ENCODE measurements around the gene KLHDC7A. TPM values are rescaled to one million over a fixed set of nuclear protein-coding genes. Genes with fewer than 3 reads are reported as not detected.

KLHDC7A gene
- total RNA-seq, 2 donors from 2014 or later = 4.4 to 7.2 TPM

- Histone ChIP-seq H3K4me3 (ENCODE audit: low read length) (no peak overlapping the region), H3K27ac (ENCODE audit: low read depth, low read length) (no peak overlapping the region), H3K27me3 (ENCODE audit: control insufficient read depth, insufficient read depth, low read length, poor library complexity, severe bottlenecking) (no peaks in the 10 kb centered on the region), H3K4me1 (ENCODE audit: control insufficient read depth, insufficient read depth, low read length) (no peaks in the 10 kb centered on the region), H3K36me3 (ENCODE audit: control insufficient read depth, insufficient read depth, low read length) (no peaks in the 10 kb centered on the region), H3K9me3 (ENCODE audit: control insufficient read depth, low read length) (peaks cover 7% of the 10 kb centered on the region), H3K9ac (ENCODE audit: extremely low read depth, low read length, poor library complexity, severe bottlenecking) (no peak overlapping the region)
- no peak for DNase-seq
- Mint-ChIP-seq H3K27me3 (ENCODE audit: insufficient read depth) (peaks cover 8% of the 10 kb centered on the region), H3K9me3 (peaks cover 7% of the 10 kb centered on the region), H3K4me3 (no peak overlapping the region), H3K4me1 (no peaks in the 10 kb centered on the region), H3K36me3 (ENCODE audit: low read depth) (no peaks in the 10 kb centered on the region), H3K27ac (no peak overlapping the region)
- no CpG with 5 or more reads among the region's 1 CpG for WGBS, 2 experiments (ENCODE audit: insufficient coverage in 1 of 2, insufficient read length in 1 of 2)
- no peak for TF ChIP-seq CTCF (conservative IDR thresholded peaks at IDR 0.05)
These were observed 27.4 kb downstream of the KLHDC7A start for GRCh38 chr1:18508084-18508483.

GRCh38 chr1:18511149-18511873 is 30.6 kb downstream of the KLHDC7A start:
- Histone ChIP-seq H3K4me3 (ENCODE audit: low read length) (no peak overlapping the region), H3K27me3 (ENCODE audit: control insufficient read depth, insufficient read depth, low read length, poor library complexity, severe bottlenecking) (no peaks in the 10 kb centered on the region), H3K9ac (ENCODE audit: extremely low read depth, low read length, poor library complexity, severe bottlenecking) (no peak overlapping the region), H3K27ac (ENCODE audit: low read depth, low read length) (no peak overlapping the region), H3K9me3 (ENCODE audit: control insufficient read depth, low read length) (peaks cover 19% of the 10 kb centered on the region), H3K36me3 (ENCODE audit: control insufficient read depth, insufficient read depth, low read length) (no peaks in the 10 kb centered on the region), H3K4me1 (ENCODE audit: control insufficient read depth, insufficient read depth, low read length) (no peaks in the 10 kb centered on the region)
- H3K9me3 Mint-ChIP-seq = peaks cover 20% of the 10 kb centered on the region
- no peaks in the 10 kb centered on the region for H3K4me1 Mint-ChIP-seq
- WGBS, 2 experiments (ENCODE audit: insufficient coverage in 1 of 2, insufficient read length in 1 of 2) = 92 to 100% methylated on average over 2 to 5 of the region's 5 CpGs
- H3K36me3 Mint-ChIP-seq (ENCODE audit: low read depth) = no peaks in the 10 kb centered on the region
- DNase-seq = no peak
- H3K27ac Mint-ChIP-seq = no peak overlapping the region
- H3K4me3 Mint-ChIP-seq = no peak overlapping the region
- peak; percentile 40 for TF ChIP-seq CTCF (conservative IDR thresholded peaks at IDR 0.05)
- peaks cover 7% of the 10 kb centered on the region for H3K27me3 Mint-ChIP-seq (ENCODE audit: insufficient read depth)

- 83 to 93% methylated on average over 5 of the region's 5 CpGs for WGBS, 2 experiments (ENCODE audit: insufficient coverage in 1 of 2, insufficient read length in 1 of 2)
- Histone ChIP-seq H3K27ac (ENCODE audit: low read depth, low read length) (no peak overlapping the region), H3K9ac (ENCODE audit: extremely low read depth, low read length, poor library complexity, severe bottlenecking) (no peak overlapping the region), H3K4me1 (ENCODE audit: control insufficient read depth, insufficient read depth, low read length) (no peaks in the 10 kb centered on the region), H3K36me3 (ENCODE audit: control insufficient read depth, insufficient read depth, low read length) (no peaks in the 10 kb centered on the region), H3K9me3 (ENCODE audit: control insufficient read depth, low read length) (peaks cover 23% of the 10 kb centered on the region), H3K27me3 (ENCODE audit: control insufficient read depth, insufficient read depth, low read length, poor library complexity, severe bottlenecking) (no peaks in the 10 kb centered on the region), H3K4me3 (ENCODE audit: low read length) (no peak overlapping the region)
- no peak overlapping the region for H3K27ac Mint-ChIP-seq
- DNase-seq = no peak
- H3K36me3 Mint-ChIP-seq (ENCODE audit: low read depth) = no peaks in the 10 kb centered on the region
- H3K27me3 Mint-ChIP-seq (ENCODE audit: insufficient read depth) = peaks cover 7% of the 10 kb centered on the region
- no peaks in the 10 kb centered on the region for H3K4me1 Mint-ChIP-seq
- peaks cover 24% of the 10 kb centered on the region for H3K9me3 Mint-ChIP-seq
- no peak for TF ChIP-seq CTCF (conservative IDR thresholded peaks at IDR 0.05)
- H3K4me3 Mint-ChIP-seq = no peak overlapping the region
These were observed 31.1 kb downstream of the KLHDC7A start for GRCh38 chr1:18511874-18512150.

All from endodermal cell (in vitro differentiated cells).